Muscle of leg (tissue), 16 donors: Measurements from ENCODE around the gene SBF1. TPM values are rescaled to one million over a fixed set of nuclear protein-coding genes. Genes with fewer than 3 reads are reported as not detected.

Source experiments
- DNase-seq: peaks from one replicate; pipeline ENCODE4 v3.0.0; 2013
- H3K27ac ChIP-seq: one replicate; pipeline ENCODE4 v1.5.1; 2013; ENCODE audit warnings: mild to moderate bottlenecking, low read length, control low read depth
- H3K27me3 ChIP-seq: one replicate; pipeline ENCODE4 v1.6.1; 2013; ENCODE audit warnings: low read length; ENCODE audit not compliant: control insufficient read depth, insufficient read depth
- H3K36me3 ChIP-seq: one replicate; pipeline ENCODE4 v1.6.1; 2013; ENCODE audit warnings: low read length; ENCODE audit not compliant: control insufficient read depth, insufficient read depth
- H3K4me1 ChIP-seq: one replicate; pipeline ENCODE4 v1.6.1; 2013; ENCODE audit warnings: low read length; ENCODE audit not compliant: control insufficient read depth, insufficient read depth
- H3K4me3 ChIP-seq: one replicate; pipeline ENCODE4 v1.5.1; 2013; ENCODE audit warnings: low read length, control low read depth
- H3K9me3 ChIP-seq: replicated peaks from 2 replicates; pipeline ENCODE4 v1.6.1; 2013; ENCODE audit warnings: low read depth, low read length; ENCODE audit not compliant: control insufficient read depth
- WGBS: methylation state at CpG from one replicate; pipeline ENCODE4 v1.1.5; 2013; ENCODE audit warnings: missing lambda C conversion rate; ENCODE audit not compliant: insufficient coverage; 5-methylcytosine and 5-hydroxymethylcytosine counted together
- long read RNA-seq, 11 donors: transcript quantifications; one replicate each; lab custom pipeline, GENCODE V29; 2026
- polyA plus RNA-seq, 8 donors: library from polyadenylated mRNA; unstranded; fragments of 120-200 nt; gene quantifications; one replicate each; pipeline versions ENCODE4 v1.2.1 to v1.2.3, GENCODE V29; 2013; ENCODE audit warnings: inconsistent platforms in 1 of 8, low replicate concordance in 1 of 8; ENCODE audit not compliant: insufficient read length in 8 of 8, insufficient read depth in 1 of 8
- total RNA-seq: library from RNA; stranded (reverse); fragments of 120-200 nt; gene quantifications from one replicate; pipeline ENCODE4 v1.2.4, GENCODE V29; 2013

Gene SBF1, protein sequence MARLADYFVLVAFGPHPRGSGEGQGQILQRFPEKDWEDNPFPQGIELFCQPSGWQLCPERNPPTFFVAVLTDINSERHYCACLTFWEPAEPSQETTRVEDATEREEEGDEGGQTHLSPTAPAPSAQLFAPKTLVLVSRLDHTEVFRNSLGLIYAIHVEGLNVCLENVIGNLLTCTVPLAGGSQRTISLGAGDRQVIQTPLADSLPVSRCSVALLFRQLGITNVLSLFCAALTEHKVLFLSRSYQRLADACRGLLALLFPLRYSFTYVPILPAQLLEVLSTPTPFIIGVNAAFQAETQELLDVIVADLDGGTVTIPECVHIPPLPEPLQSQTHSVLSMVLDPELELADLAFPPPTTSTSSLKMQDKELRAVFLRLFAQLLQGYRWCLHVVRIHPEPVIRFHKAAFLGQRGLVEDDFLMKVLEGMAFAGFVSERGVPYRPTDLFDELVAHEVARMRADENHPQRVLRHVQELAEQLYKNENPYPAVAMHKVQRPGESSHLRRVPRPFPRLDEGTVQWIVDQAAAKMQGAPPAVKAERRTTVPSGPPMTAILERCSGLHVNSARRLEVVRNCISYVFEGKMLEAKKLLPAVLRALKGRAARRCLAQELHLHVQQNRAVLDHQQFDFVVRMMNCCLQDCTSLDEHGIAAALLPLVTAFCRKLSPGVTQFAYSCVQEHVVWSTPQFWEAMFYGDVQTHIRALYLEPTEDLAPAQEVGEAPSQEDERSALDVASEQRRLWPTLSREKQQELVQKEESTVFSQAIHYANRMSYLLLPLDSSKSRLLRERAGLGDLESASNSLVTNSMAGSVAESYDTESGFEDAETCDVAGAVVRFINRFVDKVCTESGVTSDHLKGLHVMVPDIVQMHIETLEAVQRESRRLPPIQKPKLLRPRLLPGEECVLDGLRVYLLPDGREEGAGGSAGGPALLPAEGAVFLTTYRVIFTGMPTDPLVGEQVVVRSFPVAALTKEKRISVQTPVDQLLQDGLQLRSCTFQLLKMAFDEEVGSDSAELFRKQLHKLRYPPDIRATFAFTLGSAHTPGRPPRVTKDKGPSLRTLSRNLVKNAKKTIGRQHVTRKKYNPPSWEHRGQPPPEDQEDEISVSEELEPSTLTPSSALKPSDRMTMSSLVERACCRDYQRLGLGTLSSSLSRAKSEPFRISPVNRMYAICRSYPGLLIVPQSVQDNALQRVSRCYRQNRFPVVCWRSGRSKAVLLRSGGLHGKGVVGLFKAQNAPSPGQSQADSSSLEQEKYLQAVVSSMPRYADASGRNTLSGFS (N-terminal part only)
- total RNA-seq (36.5 TPM), polyA plus RNA-seq (10 to 100 TPM; 34.6 to 49.7 (median 45.2) TPM)
- long read RNA-seq, donor 1 = 0 reads
- long read RNA-seq, donor 2 = 0 reads
- long read RNA-seq, donor 3, full-length matches to known transcripts = 4 of 10 reads
- long read RNA-seq, donor 3, partial matches to known transcripts = 6 of 10 reads
- long read RNA-seq, donor 3, other reads (novel, unspliced or antisense) = 0 of 10 reads
- long read RNA-seq, donor 4, partial matches to known transcripts = 0 of 1 reads
- long read RNA-seq, donor 4, other reads (novel, unspliced or antisense) = 0 of 1 reads
- long read RNA-seq, donor 5, full-length matches to known transcripts = 1 of 7 reads
- long read RNA-seq, donor 5, partial matches to known transcripts = 6 of 7 reads
- long read RNA-seq, donor 5, other reads (novel, unspliced or antisense) = 0 of 7 reads
- long read RNA-seq, donor 6, partial matches to known transcripts = 7 of 7 reads
- long read RNA-seq, donor 6, other reads (novel, unspliced or antisense) = 0 of 7 reads
- long read RNA-seq, donor 7, partial matches to known transcripts = 0 of 1 reads
- long read RNA-seq, donor 7, other reads (novel, unspliced or antisense) = 0 of 1 reads
- long read RNA-seq, donor 8 = 0 reads
- long read RNA-seq, donor 9, partial matches to known transcripts = 0 of 1 reads
- long read RNA-seq, donor 9, other reads (novel, unspliced or antisense) = 0 of 1 reads
- long read RNA-seq, donor 10, partial matches to known transcripts = 0 of 1 reads
- long read RNA-seq, donor 10, other reads (novel, unspliced or antisense) = 0 of 1 reads
- long read RNA-seq, donor 11, full-length matches to known transcripts = 2 of 2 reads
- long read RNA-seq, donor 11, partial matches to known transcripts = 0 of 2 reads
- long read RNA-seq, donor 11, other reads (novel, unspliced or antisense) = 0 of 2 reads

DNA sequence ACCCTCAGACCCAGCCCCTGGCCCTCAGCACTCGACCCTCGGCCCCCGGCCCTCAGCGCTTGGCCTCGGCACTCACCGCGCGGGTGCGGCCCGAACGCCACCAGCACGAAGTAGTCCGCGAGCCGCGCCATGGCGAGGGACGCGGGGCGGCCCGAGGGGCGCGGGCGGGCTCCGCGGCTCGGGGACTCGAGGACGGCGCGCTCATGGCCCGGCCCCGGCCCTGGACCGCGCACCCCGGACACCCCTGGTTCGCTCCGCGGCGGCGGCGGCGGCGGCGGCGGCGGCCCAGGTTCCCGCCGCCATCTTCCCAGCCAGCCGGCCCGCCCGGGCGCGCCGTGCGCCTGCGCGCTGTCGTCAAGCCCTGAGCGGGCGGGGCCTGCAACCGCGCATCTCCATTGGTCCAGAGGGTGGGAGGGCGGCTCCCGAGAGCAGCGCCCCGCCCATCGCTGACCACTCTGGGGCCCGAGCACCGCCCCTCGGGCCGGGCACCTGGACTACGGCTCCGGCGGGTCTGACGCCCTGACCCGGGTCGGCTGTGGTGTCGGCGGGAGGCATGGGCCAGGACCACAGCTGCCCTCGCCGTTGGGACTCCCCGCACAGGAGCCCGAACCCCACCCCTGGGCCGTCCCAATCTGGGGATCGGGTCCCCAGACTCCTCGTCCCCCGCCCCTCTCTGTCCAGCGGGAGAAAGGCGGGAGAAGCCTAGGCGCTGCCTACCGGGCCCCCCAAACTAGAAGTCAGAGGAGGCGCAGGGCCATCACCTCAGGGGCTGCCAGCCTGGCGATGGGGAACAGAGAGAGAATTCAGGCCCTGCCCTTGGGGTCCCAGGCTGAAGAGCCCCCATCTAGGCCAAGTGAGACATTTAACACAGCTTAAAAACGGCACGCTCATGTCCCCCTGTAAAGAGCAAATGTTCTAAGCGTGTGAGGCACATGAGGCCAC lies at the start of gene SBF1:
SBF1 (minus strand) TSS at position 326 of the 942 bp plus-strand sequence; CDS start at position 131, 195 bp downstream.
- under 1% methylated on average over 90 of the region's 97 CpGs for WGBS
- no peaks in the 10 kb centered on the region for H3K9me3 ChIP-seq
- DNase-seq = peak; percentile 96
- H3K27me3 ChIP-seq = peaks cover 19% of the 10 kb centered on the region
- H3K4me3 ChIP-seq = peak within 1 kb of the TSS; percentile 77
- peaks cover 43% of the 10 kb centered on the region for H3K4me1 ChIP-seq
- H3K36me3 ChIP-seq = peaks cover 10% of the 10 kb centered on the region
- H3K27ac ChIP-seq = peak within 1 kb of the TSS; percentile 55

DNA sequence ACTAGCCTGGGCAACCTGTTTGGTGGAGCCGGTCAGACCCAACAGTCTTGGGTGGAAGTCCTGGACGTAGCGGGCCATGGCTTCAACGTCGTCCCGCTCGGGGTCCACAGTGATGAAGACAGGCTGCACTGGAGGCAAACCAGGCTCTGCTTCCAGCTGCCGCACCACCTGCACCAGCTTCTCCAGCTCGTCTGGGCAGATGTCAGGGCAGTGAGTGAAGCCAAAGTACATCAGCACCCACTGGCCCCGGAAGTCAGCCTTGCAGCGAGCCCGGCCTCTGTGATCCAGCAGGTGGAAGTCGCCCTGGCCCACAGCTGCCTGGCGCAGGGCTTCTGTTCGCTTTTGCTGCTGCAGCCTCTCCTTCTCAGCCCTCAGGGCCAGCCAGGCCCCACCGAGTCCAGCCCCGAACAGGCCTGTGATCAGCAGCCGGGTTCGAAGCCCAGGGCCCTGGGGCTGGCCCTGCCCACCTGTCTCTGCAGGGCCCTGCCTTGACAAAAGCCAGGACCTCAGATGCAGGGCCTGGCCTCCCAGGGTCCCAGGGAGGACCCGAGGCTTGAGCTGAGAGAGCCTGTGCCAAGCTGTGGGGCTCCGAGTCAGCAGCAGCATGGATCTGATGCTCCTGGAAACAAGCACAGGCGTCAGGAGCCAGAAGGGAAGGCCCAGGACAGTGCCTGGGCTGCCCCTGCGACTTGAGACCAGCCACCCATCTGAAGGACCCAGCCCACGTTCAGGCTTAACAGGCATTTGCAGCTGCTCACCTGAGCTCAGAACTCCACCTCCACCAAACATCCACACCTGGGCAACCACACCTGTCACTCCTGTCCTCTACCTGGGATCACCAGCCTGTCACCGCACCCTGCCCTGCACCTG lies 49.2 kb upstream of the SBF1 start:
- H3K27ac ChIP-seq = no peak overlapping the region
- peak overlapping the region; percentile 75 for H3K4me3 ChIP-seq

DNA sequence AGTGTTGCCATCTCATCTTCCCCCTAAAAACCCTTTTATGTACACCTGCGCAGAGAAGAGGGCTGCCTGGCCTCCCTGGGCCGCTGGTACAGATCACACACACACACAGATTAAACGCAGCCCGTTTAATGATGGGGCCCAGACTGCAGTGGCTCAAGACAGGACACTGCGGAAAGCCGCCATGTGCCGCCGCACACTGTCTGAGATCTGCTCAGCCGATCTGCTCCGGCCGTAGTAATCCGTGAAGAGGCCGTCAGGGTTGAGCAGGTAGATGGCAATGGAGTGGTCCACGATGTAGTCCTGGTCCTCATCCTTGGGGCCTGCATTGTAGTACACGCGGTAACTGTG lies 48.6 kb upstream of the SBF1 start:
- Histone ChIP-seq H3K27ac (no peak overlapping the region), H3K9me3 (no peaks in the 10 kb centered on the region), H3K4me3 (no peak overlapping the region), H3K4me1 (peaks cover 17% of the 10 kb centered on the region), H3K27me3 (peaks cover 3% of the 10 kb centered on the region), H3K36me3 (peaks cover 47% of the 10 kb centered on the region)
- WGBS = 95% methylated on average over 13 of the region's 16 CpGs
- DNase-seq = no peak

More for the DNA sequence above, 49.2 kb upstream of the SBF1 start:
- Histone ChIP-seq H3K36me3 (peaks cover 41% of the 10 kb centered on the region), H3K27me3 (peaks cover 9% of the 10 kb centered on the region), H3K9me3 (no peaks in the 10 kb centered on the region), H3K4me1 (peaks cover 18% of the 10 kb centered on the region)
- DNase-seq = no peak
- 77% methylated on average over 23 of the region's 25 CpGs for WGBS

DNA sequence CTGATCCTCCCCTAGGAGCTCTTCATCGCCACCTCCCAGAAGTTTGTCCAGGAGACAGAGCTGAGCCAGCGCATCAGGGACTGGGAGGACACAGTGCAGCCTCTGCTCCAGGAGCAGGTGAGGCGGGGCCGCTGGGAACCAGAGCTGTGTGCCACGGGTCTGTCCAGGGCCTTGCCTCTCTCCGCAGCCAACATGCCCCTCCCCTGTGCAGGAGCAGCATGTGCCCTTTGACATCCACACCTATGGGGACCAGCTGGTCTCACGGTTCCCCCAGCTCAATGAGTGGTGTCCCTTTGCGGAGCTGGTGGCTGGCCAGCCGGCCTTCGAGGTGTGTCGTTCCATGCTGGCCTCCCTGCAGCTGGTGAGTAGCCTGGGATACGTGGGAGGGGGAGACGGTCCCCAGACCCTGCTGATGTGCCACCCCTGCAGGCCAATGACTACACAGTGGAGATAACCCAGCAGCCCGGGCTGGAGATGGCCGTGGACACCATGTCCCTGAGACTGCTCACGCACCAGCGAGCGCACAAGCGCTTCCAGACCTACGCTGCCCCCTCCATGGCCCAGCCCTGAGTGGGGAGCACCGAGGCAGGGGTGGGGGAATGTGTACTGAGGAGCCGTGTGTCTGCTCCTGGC lies 48.1 kb upstream of the SBF1 start:
- no peaks in the 10 kb centered on the region for H3K27me3 ChIP-seq
- WGBS = 79% methylated on average over 17 of the region's 22 CpGs
- H3K4me3 ChIP-seq = no peak overlapping the region
- H3K9me3 ChIP-seq = no peaks in the 10 kb centered on the region
- H3K27ac ChIP-seq = no peak overlapping the region
- no peak for DNase-seq
- peaks cover 52% of the 10 kb centered on the region for H3K36me3 ChIP-seq
- peaks cover 17% of the 10 kb centered on the region for H3K4me1 ChIP-seq

DNA sequence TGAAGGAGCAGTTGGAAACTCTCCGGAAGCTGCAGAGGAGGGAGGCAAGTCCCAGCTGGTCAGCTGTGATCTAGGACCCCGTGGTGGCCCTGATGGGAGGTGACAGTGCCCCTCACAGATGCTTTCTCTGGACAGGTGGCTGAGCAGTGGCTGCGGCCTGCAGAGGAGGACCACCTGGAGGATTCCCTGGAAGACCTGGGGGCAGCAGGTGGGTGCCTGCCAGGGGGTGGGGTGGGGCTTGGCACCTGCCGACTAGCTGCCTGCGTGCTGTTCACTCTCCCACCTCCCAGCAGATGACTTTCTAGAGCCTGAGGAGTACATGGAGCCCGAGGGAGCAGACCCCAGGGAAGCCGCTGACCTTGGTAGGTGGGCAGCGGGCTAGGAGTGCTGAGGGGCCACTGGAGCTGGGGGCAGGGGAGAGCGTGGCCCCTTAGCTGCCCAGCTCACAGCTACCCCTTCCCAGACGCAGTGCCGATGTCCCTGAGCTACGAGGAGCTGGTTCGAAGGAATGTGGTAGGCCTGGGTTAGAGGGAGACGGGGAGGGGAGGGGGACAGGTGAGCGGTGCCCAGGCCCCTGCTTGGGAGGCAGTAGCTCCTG lies 47.5 kb upstream of the SBF1 start:
- Histone ChIP-seq H3K9me3 (no peaks in the 10 kb centered on the region), H3K27me3 (no peaks in the 10 kb centered on the region)

DNA sequence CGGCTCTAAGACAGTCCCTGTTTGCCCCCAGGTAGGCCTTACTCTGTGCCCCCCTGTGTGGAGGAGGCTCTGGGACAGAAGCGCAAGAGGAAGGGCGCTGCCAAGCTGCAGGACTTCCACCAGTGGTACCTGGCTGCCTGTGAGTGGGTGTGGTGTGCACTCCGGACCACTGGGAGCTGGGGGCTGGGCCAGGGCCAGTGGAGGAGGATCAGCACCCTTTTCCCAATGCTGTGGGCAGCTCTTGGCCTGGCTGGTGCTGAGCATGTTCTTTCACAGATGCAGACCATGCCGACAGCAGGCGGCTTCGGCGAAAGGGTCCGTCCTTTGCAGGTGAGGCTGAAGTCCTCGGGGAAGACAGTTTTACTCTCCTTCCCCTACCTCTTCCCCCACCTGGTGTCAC lies 46.9 kb upstream of the SBF1 start:
- no peaks in the 10 kb centered on the region for H3K27me3 ChIP-seq
- no peaks in the 10 kb centered on the region for H3K9me3 ChIP-seq
- H3K36me3 ChIP-seq = peaks cover 65% of the 10 kb centered on the region
- no peak for DNase-seq
- 89% methylated on average over 7 of the region's 10 CpGs for WGBS
- H3K4me3 ChIP-seq = no peak overlapping the region
- H3K4me1 ChIP-seq = peaks cover 13% of the 10 kb centered on the region
- H3K27ac ChIP-seq = no peak overlapping the region

More for the DNA sequence above, 47.5 kb upstream of the SBF1 start:
- WGBS = 86% methylated on average over 7 of the region's 15 CpGs
- no peak overlapping the region for H3K27ac ChIP-seq
- H3K4me1 ChIP-seq = peaks cover 17% of the 10 kb centered on the region
- DNase-seq = no peak
- no peak overlapping the region for H3K4me3 ChIP-seq
- peaks cover 59% of the 10 kb centered on the region for H3K36me3 ChIP-seq

DNA sequence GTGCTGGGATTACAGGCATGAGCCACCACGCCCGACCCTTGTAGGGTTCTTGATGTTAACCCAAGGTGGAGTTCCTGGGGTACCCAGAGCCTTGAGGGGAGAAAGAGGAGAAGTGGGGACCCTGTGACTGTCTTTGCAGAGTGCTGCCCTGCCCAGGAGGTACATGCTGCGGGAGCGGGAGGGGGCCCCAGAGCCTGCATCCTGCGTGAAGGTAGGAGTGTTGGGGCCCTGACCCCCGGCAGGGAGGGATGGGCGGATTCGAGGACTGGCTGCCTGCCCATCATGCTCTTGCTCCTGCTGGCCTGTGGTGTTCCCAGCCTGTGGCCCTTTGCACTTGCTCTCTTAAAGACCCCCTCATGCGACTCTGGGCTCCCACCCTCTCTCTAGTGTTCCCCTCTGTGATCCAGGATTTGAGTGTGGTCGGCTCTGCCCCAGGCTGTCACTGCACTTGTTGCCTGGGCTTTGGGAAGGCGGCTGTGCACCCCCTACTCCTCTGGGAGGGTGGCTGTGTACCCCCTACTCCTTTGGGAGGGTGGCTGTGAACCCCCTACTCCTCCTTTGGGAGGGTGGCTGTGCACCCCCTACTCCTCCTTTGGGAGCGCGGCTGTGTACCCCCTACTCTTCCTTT lies 46.1 kb upstream of the SBF1 start:
- no peaks in the 10 kb centered on the region for H3K9me3 ChIP-seq
- WGBS = 93% methylated on average over 11 of the region's 13 CpGs
- H3K27ac ChIP-seq = no peak overlapping the region
- H3K4me1 ChIP-seq = peaks cover 10% of the 10 kb centered on the region
- DNase-seq = no peak
- no peaks in the 10 kb centered on the region for H3K27me3 ChIP-seq
- no peak overlapping the region for H3K4me3 ChIP-seq
- peaks cover 69% of the 10 kb centered on the region for H3K36me3 ChIP-seq
